DOHH2 (cell line): ENCODE data around the gene LBX1.

Experiments
- H3F3A ChIP-seq: fragments of 200-600 bp; sonication (generic), shearing (Covaris generic); 2 replicates; pipeline ENCODE4 v1.6.0; 2016; ENCODE audit warnings: antibody characterized with exemption, mild to moderate bottlenecking; ENCODE audit not compliant: control insufficient read depth, insufficient read depth
- H3K27ac ChIP-seq: fragments of 200-600 bp; sonication (generic); 2 replicates; pipeline ENCODE4 v1.5.1; 2014; ENCODE audit warnings: low read depth, mild to moderate bottlenecking, low read length, moderate library complexity
- H3K27me3 ChIP-seq: fragments of 200-600 bp; sonication (generic); 2 replicates; pipeline ENCODE4 v1.6.1; 2014; ENCODE audit warnings: mild to moderate bottlenecking, low read length, mixed read lengths; ENCODE audit not compliant: control insufficient read depth
- H3K36me3 ChIP-seq: fragments of 200-600 bp; sonication (generic); 2 replicates; pipeline ENCODE4 v1.6.1; 2014; ENCODE audit warnings: mild to moderate bottlenecking, low read length, moderate library complexity, mixed read lengths; ENCODE audit not compliant: control insufficient read depth
- H3K4me1 ChIP-seq: fragments of 200-600 bp; sonication (generic); 2 replicates; pipeline ENCODE4 v1.6.1; 2014; ENCODE audit warnings: mild to moderate bottlenecking, low read length, mixed read lengths; ENCODE audit not compliant: control insufficient read depth
- H3K4me2 ChIP-seq: fragments of 200-600 bp; sonication (generic); 2 replicates; pipeline ENCODE4 v1.6.0; 2014; ENCODE audit warnings: mild to moderate bottlenecking, low read length, moderate library complexity
- H3K4me3 ChIP-seq: fragments of 200-600 bp; sonication (generic); 2 replicates; pipeline ENCODE4 v1.5.1; 2014; ENCODE audit warnings: mild to moderate bottlenecking, low read length, mixed read lengths
- H3K79me2 ChIP-seq: fragments of 200-600 bp; sonication (generic); 2 replicates; pipeline ENCODE4 v1.6.1; 2014; ENCODE audit warnings: mild to moderate bottlenecking, low read length, mixed read lengths; ENCODE audit not compliant: control insufficient read depth
- H3K9me2 ChIP-seq: fragments of 200-600 bp; sonication (generic); replicated peaks from 2 replicates; pipeline ENCODE4 v1.6.1; 2014; ENCODE audit warnings: mild to moderate bottlenecking, low read length, mixed read lengths; ENCODE audit not compliant: control insufficient read depth
- H3K9me3 ChIP-seq: fragments of 200-600 bp; sonication (generic); 2 replicates; pipeline ENCODE4 v1.6.1; 2014; ENCODE audit warnings: antibody characterized with exemption, low read length, mixed read lengths; ENCODE audit not compliant: control insufficient read depth, insufficient read depth
- H4K20me1 ChIP-seq: fragments of 200-600 bp; sonication (generic); 2 replicates; pipeline ENCODE4 v1.6.0; 2014; ENCODE audit warnings: low read depth, mild to moderate bottlenecking, antibody characterized with exemption, low read length, moderate library complexity; ENCODE audit not compliant: control insufficient read depth, insufficient read depth
- EZH2phosphoT487 ChIP-seq: fragments of 200-600 bp; sonication (generic); IDR thresholded peaks from 2 replicates; pipeline ENCODE4 v1.6.1; 2017; ENCODE audit warnings: borderline replicate concordance, mild to moderate bottlenecking, antibody characterized with exemption, low read length, moderate library complexity, mixed read lengths
- TF ChIP-seq, protein P1 (sequence below): fragments of 200-600 bp; sonication (generic); IDR thresholded peaks from one replicate; pipeline ENCODE4 v1.5.1; 2014; ENCODE audit warnings: antibody characterized with exemption, mild to moderate bottlenecking, low read depth, low read length; ENCODE audit not compliant: poor library complexity, severe bottlenecking

The LBX1 gene

DNA sequence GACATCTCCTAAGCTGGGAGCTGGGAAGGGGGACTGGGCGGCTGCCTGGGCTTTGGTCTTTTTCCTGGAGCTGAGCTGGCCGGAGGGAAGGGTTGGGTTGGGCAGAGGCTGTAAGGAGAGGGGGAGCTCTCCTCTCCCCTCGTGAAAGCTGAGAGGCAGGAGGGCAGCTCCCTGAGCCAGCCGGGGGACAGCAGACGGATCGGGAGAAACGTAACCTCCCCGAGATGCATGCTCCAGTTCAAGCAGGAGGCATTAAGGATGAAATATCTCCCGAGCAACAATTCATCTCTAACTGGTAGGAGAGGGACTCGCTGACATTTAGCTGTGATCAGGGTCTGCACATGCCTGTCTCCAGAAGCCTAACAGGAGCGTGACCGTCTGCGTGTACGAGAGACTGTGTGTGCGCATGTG is 19.9 kb upstream of the LBX1 start:
- no peak overlapping the region for H3K4me3 ChIP-seq

DNA sequence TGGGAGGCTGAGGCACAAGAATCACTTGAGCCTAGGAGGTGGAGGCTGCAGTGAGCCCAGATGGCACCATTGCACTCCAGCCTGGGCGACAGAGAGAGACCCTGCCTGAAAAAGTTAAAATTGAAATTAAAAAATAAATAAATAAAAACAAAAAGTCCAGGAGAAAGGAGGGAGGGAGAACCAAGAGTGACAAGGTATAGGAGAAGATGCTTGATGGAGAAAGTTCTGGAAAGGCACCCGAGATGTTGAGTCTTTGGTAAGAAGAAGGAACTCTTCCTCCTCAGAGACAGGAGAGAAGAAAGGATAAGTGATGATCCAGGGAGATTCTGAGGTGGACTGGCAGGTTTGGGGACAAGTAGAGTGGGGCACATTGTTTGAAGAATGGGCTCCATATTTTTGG is 17.4 kb upstream of the LBX1 start:
- H3K4me1 ChIP-seq = no peaks in the 10 kb centered on the region
- no peaks in the 10 kb centered on the region for H3K9me2 ChIP-seq
- H3K79me2 ChIP-seq = no peaks in the 10 kb centered on the region
- H3K27ac ChIP-seq = no peak overlapping the region
- H3F3A ChIP-seq = no peaks in the 10 kb centered on the region
- H3K4me3 ChIP-seq = no peak overlapping the region
- H4K20me1 ChIP-seq = no peaks in the 10 kb centered on the region
- no peaks in the 10 kb centered on the region for H3K9me3 ChIP-seq
- H3K4me2 ChIP-seq = no peak overlapping the region
- TF ChIP-seq, protein P1, sequence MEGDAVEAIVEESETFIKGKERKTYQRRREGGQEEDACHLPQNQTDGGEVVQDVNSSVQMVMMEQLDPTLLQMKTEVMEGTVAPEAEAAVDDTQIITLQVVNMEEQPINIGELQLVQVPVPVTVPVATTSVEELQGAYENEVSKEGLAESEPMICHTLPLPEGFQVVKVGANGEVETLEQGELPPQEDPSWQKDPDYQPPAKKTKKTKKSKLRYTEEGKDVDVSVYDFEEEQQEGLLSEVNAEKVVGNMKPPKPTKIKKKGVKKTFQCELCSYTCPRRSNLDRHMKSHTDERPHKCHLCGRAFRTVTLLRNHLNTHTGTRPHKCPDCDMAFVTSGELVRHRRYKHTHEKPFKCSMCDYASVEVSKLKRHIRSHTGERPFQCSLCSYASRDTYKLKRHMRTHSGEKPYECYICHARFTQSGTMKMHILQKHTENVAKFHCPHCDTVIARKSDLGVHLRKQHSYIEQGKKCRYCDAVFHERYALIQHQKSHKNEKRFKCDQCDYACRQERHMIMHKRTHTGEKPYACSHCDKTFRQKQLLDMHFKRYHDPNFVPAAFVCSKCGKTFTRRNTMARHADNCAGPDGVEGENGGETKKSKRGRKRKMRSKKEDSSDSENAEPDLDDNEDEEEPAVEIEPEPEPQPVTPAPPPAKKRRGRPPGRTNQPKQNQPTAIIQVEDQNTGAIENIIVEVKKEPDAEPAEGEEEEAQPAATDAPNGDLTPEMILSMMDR = no peak
- no peak for TF ChIP-seq EZH2phosphoT487
- H3K27me3 ChIP-seq = peaks cover 8% of the 10 kb centered on the region; the same call in 1 of the 2 replicates
- no peaks in the 10 kb centered on the region for H3K36me3 ChIP-seq

More for the DNA sequence above, 19.9 kb upstream of the LBX1 start:
- no peak overlapping the region for H3K4me2 ChIP-seq
- no peaks in the 10 kb centered on the region for H3K79me2 ChIP-seq
- H3K4me1 ChIP-seq = no peaks in the 10 kb centered on the region
- no peaks in the 10 kb centered on the region for H3K36me3 ChIP-seq
- no peaks in the 10 kb centered on the region for H3K9me3 ChIP-seq
- peaks cover 8% of the 10 kb centered on the region for H3K27me3 ChIP-seq
- no peaks in the 10 kb centered on the region for H3F3A ChIP-seq
- H3K9me2 ChIP-seq = no peaks in the 10 kb centered on the region
- H4K20me1 ChIP-seq = no peaks in the 10 kb centered on the region
- TF ChIP-seq, protein P1 = no peak
- no peak for TF ChIP-seq EZH2phosphoT487
- no peak overlapping the region for H3K27ac ChIP-seq

DNA sequence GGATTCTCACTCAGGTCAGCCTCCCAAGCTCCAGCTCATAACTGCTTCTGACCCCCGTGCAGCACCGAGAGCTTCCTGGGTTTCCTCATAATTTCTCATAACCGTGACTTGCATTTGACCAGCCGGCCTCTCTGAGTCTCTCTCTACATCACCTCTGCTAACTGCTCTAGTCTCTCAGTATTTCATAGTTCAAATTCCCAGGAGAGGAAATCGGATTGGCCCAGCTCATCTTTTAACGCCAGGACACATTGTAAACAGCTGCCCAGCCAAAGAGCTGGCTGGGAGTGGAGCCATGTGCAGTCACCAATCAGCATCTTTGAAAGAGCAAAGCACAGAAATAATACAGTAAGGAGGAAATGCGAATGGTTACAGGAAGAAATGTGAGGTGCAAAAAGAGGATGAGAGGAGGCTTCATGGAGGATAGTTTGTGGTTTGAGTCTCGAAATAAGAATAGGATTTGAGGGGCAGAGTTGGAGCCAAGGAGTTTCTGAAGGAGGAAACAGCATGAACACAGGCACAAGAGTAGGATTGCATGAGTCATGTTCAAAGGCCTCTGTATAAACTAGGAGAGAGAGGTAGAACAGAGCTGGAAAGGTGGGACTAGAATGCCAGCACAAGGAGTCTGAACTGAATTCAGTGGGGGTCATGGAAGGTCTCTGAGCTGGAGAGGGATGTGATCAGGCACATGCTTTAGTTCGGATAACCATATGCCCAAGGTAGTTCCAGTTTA is 15.2 kb upstream of the LBX1 start:
- no peak for TF ChIP-seq EZH2phosphoT487
- TF ChIP-seq, protein P1 = no peak

More for the DNA sequence above, 15.2 kb upstream of the LBX1 start:
- H3K9me2 ChIP-seq = no peaks in the 10 kb centered on the region
- H3K36me3 ChIP-seq = no peaks in the 10 kb centered on the region
- H3K4me1 ChIP-seq = no peaks in the 10 kb centered on the region
- H3K4me2 ChIP-seq = no peak overlapping the region
- no peaks in the 10 kb centered on the region for H4K20me1 ChIP-seq
- H3K27ac ChIP-seq = no peak overlapping the region
- no peaks in the 10 kb centered on the region for H3K79me2 ChIP-seq
- no peak overlapping the region for H3K4me3 ChIP-seq
- H3F3A ChIP-seq = no peaks in the 10 kb centered on the region
- no peaks in the 10 kb centered on the region for H3K9me3 ChIP-seq
- peaks cover 13% of the 10 kb centered on the region; the same call in 1 of the 2 replicates for H3K27me3 ChIP-seq
